HG03460 (cell line): ENCODE data around the gene GABRB3.

Source experiments
- ATAC-seq: cut with Tn5 transposase; IDR thresholded peaks from one replicate; pipeline ENCODE4 v1.9.1; 2021; ENCODE audit not compliant: unreplicated experiment

The GABRB3 gene

GRCh38 chr15:26631894-26632293 lies 141.0 kb downstream of the GABRB3 start:
- ATAC-seq, result no peak

GRCh38 chr15:26630857-26631256 lies 142.0 kb downstream of the GABRB3 start:
- ATAC-seq, result no peak

GRCh38 chr15:26628879-26629529 lies 143.9 kb downstream of the GABRB3 start:
- ATAC-seq, result no peak

GRCh38 chr15:26628071-26628470 lies 144.8 kb downstream of the GABRB3 start:
- no peak for ATAC-seq

GRCh38 chr15:26624128-26624527 lies 148.7 kb downstream of the GABRB3 start:
- no peak for ATAC-seq

GRCh38 chr15:26623071-26623470 lies 149.8 kb downstream of the GABRB3 start:
- ATAC-seq, result no peak

GRCh38 chr15:26621816-26622215 lies 151.1 kb downstream of the GABRB3 start:
- ATAC-seq, result no peak

DNA sequence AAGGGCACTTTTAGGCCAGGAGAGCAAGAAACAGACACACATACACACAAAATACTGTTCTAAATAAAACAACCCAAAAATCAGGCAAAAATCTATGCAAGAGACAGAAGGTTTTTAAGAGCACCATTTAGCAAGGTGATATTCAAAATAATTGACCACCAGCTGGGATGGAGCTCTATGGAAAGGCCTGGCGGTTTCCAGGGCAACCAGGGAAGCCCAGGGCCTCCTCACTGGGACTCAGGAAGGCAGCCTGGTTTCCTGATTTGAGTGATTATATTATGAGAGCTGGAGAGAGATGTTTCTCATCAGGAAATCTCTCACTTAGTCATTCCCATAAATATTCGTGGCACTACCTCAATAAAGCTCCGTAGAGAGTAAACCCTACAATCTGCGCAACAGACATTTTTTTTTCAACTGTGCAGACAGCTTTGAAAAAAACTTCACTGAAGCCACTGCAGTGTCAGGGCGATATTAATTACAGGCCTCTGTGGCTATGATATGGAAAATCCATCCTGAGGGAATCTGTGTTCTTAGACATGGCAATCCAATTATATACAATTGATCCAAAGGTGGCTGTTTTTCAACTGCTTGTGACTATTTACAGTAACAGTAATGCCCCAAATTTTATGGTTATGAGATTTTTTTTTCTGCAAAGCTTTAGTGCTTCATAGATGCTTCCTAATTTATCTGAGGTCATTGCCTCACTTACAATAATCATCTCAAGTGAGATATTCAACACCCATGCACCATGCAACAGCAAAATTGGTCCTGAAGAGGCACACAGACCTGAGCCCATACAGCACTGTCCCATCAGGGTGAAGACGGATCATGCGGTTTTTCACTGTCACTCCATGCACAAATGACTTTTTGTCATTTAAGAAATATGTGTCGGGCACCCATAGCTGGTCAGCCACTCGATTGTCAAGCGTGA lies 152.1 kb downstream of the GABRB3 start:
- ATAC-seq, result no peak

DNA sequence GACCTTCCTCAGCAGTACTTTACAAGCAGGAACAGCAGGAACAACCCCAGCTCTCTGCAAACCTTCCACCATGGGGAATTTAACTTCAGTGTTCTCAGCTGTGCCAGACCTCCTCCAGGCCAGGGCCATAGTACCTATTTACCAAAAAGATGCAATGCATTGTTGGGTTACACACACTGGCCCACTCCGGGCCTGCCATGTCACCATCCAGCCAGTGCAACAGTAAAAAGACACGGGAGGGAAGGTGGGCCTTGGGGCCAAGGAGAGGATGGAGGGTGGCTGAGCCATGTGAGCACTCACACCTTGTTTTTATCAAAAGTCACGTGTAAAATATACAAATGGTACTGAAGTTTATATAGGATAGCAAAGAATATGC lies 157.0 kb downstream of the GABRB3 start:
- ATAC-seq, result no peak

DNA sequence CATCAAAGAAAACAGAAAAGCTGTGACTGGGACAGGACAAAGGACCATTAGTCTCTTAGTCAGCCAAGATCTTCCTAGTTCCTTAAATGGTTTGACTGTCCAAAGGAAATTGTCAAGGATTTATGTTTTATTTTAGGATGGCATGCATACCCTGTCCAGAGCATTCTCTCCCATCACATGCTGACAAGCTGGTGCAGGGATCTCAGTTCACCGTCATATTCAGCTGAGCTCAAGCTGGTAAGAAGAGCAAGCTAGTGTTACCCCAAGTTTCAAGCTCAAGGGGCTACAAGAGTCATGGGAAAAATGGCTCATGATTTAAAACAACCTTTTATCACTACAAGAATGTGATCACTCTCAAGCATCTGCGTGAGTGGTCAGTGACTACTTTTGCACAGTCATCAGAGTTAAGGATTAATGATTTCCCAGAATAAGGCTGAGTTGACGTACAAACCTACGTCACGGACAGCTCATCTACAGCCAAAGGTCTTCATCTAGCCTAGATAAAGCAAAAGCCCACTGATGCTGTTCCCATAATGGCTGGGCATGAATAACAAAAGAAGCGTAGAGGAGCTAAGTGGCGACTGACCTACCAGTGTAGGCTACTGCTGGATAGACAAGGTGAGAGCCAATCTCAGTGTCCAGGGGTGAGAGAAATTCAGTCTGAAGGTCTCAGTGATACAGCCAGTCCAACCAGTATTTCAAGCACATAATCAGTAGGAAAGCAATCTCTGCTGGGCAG lies 157.5 kb downstream of the GABRB3 start:
- no peak for ATAC-seq

DNA sequence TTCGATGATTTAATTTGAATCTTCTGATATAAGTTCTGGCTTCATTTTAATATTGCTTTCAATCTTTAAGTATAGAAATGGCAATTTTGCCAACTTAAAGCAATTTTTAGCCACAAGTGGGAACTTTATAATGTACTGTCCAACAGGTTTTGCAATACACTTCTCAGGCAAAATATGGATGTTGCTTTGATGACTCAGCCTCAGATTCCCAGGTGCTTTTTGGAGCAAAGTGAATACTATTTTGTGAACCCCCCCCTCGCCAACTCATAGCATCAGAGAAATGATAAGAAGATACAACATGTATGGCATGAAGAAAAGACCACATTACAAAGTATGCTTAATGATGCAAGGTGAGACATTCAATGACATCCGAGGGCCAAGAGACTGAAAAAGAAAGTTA lies 158.1 kb downstream of the GABRB3 start:
- ATAC-seq, result no peak

DNA sequence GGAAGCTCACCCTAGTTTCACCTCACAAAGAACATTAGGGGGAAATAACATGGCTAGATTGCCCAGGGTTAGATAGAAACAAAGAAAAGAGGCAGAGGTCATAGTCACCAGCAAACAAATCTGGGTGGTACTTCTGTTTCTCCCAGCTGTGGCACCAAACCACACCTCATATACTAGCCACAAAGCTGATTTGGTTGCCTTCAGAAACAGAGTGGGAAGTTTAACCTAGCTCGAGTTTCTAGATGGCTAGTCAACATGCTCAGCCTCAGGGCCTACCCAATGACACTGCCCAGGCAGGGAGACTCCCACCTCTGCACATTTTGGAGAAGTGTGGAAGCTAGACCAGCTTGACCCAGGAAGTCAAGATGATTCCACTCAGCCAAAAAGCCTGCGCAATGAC lies 174.2 kb downstream of the GABRB3 start:
- no peak for ATAC-seq

DNA sequence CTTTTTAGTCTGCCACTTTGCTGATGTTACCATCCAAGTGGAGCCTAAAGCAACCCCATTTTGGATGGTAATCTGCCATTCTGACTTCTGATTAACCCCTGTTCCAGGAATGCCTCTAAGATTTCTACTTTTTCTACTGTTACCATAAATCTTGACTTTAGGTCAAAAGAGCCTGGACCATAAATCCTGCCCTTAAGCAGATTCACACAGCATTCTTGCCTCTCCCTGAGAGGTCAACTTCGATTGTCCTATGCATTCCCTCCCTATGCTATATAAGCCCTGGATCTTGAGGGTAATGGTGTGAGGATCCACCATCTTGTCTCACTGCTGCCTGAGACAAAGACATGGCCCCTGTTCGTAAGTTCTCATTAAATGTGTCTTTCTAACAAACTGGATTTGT lies 177.3 kb downstream of the GABRB3 start:
- no peak for ATAC-seq

GRCh38 chr15:26590676-26591075 lies 182.2 kb downstream of the GABRB3 start:
- ATAC-seq, result no peak

DNA sequence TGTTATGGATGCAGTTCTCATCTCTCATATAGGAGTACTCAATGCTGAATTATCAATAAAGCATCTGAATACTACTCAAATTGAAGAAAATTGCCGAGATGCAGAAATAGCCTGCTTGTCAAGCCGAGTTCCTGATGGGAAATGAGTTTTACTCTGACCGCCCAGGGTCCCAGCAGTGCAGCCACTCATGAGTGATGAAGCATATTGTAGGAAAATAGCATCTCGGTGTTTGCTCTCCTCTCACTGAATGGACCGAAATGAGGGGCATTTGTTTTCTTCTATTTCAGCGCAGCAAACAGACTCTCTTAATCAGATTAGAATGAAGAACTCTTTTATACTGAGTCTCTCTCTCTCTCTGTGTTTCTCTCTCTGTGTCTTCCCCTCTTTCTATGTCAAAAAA lies 190.0 kb downstream of the GABRB3 start:
- no peak for ATAC-seq

DNA sequence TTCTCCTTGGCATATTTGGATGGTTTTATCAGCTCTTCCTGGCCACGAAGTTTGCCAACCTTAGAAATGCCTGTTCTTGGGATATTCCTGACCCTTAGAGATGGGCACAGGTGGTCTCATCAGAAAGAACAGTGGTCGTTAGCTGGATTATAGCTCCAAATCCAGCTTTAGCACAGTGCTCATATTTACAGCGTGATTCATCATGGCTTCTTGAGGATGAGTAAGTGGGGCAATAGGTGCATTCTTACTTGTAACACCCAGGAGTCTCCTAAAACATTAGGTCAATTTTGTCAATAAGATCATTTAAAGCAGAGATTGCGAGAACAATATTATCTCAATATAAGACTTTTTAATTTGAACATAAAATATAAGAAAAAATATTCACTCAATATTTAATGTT lies 191.9 kb downstream of the GABRB3 start:
- ATAC-seq, result no peak

GRCh38 chr15:26572602-26573350 lies 200.1 kb downstream of the GABRB3 start:
- ATAC-seq, result no peak

DNA sequence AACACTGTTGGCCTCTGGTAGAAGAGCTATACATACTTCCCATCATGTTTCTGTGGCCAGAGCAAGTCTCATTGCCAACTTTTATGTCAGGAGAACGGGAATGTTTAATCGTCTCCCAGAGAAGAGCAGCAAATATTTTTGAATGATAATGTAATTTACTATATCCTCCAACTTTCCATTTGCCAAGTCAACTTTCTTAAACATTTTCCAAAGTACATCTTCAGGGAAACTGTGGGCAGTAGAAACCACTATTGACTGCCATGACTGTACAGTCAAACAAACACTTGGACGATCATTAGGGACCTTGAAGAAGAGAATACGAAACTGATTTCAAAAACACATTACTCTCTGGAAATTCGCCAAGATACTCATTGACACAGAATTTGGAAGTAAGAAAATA lies 201.5 kb downstream of the GABRB3 start:
- ATAC-seq, result no peak

- no peak for ATAC-seq
Observed at GRCh38 chr15:26565542-26565941, 207.3 kb downstream of the GABRB3 start.

DNA sequence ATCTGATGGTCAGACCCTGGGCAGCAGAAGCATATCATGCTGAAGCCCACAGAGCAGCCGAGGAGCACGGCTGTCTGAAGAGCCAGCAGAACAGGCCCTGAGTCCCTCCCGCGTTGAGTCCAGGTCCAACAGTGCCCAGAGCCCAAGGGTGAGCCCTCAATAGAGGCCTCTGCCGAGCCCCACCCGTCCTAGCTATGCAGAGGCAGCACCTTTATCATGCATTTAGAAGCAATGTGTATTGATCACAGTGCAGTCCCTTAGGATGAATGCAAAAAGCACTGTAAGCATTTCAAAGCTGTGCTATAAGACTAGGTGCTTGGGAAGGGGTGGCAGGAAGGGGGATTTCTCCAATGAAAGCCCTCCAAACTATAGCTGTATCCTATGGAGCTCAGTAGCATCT lies 208.5 kb downstream of the GABRB3 start:
- ATAC-seq, result no peak

- no peak for ATAC-seq
Observed at GRCh38 chr15:26562336-26562735, 210.5 kb downstream of the GABRB3 start.
